ENCODE results near the gene DGKD.
"Not testable (repeated sequence)": the region's sequence is repeated elsewhere in the genome, so short reads cannot be mapped to it uniquely, and the experiment has no call there.

The DGKD gene

DNA sequence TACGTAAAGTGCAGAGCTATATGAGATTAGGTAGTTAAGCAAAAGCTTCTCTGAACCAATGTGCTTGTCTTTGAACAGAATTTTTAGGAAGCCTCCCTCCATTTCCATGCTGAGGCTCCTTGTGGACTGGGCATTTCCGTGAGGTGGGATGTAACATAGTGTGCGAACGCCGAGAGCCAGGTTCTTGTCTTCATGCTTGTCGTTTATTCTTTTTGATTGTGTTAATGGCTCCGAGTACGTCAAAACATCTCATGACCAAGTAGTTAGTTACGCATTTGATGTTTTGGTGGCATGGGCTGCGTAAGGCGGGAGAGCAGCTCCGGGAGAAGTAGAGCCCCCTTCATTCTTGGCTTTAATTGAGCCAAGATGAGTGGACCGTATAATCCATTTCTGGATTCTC lies 32.9 kb downstream of the DGKD start:
- no peak for DNase-seq

DNA sequence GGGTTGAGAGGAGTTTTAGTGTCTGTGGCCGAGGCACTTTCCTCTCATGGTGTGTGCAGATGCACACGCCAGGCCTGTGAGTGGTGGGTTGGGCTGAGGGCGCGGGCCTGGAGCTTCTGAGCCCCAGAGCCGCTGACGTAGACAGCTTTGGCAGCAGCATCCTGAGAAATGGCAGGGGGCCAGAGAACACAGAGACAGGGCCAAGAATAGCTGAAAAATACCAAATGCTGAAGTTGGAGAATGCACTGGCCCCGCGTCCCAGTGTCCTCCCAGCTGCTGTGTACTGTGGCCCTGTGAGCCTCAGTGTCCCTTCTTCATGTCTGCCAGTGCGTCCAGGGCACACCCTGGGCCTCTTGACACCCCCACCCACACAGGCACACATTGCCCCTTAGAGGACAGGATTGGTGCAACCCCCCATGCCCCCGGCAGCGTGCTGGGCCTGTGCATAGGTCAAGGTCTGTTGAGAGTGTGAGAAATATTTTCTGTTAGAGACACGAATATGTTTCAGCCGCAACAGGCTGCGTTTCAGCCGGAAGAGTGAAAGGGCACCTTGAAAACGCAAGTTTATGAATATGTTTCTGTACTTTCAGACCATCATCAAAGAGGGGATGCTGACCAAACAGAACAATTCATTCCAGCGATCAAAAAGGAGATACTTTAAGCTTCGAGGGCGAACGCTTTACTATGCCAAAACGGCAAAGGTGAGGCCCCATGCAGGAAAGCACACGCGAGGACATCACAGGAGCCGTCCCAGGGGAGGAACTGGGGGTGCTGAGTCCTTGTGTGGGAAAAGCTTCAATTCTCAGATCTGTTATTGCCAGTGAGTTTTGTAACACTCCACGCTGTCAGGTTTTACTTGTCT lies 33.6 kb downstream of the DGKD start:
- no peak for DNase-seq

DNA sequence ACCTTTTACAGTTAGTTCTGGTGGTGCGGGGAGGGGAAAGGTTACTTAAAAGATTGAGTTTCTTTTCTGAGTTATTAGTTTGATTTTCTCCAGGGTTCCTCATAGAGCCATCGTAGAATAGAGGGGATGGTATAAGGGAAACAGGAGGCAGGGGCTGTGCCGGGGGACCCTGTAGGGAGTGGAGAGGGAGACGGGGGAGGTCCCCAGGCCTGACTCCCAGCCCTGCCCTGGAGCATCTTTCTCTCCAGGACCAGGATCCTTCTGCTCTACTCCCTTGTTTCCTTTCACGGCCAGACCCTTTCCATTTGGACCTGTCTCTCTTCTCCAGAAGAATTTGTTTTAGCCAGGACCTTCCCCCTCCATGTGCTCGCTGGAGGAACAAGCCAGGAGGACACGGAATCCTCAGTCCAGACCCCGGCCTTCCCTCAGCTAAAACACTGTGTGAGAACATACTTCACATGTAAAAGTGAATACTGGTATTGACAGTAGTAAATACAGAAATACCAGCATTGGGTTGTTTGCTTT lies 35.4 kb downstream of the DGKD start:
- DNase-seq, result no peak

DNA sequence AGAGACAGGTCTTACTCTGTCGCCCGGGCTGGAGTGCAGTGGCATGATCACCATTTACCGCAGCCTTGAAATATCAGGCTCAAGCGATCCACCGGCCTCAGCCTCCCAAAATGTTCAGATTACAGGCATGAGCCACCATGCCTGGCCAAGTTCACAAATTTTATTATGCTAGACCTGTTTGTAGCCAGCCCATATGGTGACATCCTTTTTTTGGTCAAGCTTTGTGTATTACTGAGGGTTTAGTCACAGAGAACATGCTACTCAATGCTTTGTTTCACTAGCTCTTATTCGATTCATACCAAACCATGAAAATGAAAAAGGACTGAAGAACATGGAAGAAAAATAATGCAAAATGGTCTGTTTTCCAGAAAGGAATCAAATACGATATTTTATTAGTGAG lies 41.4 kb downstream of the DGKD start:
- DNase-seq, result no peak

DNA sequence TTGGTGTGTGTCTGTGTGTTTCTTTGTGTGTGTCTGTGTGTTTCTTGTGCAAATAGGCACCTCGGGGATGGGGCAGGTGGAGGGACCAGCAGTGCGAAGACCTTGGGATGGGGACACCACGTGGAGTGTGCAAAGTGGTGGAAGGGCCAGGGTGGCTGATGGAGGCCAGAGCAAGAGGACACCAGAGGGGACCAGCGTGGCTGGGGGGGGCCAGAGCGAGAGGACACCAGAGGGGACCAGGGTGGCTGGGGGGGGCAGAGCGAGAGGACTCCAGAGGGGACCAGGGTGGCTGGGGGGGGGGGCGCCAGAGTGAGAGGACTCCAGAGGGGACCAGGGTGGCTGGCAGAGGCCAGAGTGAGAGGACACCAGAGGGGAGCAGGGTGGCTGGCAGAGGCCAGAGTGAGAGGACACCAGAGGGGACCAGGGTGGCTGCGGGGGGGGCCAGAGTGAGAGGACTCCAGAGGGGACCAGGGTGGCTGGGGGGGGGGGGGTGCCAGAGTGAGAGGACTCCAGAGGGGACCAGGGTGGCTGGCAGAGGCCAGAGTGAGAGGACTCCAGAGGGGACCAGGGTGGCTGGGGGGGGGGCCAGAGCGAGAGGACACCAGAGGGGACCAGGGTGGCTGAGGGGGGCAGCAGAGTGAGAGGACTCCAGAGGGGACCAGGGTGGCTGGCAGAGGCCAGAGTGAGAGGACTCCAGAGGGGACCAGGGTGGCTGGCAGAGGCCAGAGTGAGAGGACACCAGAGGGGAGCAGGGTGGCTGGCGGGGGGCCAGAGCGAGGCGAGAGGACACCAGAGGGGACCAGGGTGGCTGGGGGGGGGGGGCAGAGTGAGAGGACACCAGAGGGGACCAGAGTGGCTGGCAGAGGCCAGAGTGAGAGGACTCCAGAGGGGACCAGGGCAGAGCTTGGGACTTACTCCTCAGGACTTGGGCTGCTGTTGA lies 42.7 kb downstream of the DGKD start:
- DNase-seq, result not testable (repeated sequence)

DNA sequence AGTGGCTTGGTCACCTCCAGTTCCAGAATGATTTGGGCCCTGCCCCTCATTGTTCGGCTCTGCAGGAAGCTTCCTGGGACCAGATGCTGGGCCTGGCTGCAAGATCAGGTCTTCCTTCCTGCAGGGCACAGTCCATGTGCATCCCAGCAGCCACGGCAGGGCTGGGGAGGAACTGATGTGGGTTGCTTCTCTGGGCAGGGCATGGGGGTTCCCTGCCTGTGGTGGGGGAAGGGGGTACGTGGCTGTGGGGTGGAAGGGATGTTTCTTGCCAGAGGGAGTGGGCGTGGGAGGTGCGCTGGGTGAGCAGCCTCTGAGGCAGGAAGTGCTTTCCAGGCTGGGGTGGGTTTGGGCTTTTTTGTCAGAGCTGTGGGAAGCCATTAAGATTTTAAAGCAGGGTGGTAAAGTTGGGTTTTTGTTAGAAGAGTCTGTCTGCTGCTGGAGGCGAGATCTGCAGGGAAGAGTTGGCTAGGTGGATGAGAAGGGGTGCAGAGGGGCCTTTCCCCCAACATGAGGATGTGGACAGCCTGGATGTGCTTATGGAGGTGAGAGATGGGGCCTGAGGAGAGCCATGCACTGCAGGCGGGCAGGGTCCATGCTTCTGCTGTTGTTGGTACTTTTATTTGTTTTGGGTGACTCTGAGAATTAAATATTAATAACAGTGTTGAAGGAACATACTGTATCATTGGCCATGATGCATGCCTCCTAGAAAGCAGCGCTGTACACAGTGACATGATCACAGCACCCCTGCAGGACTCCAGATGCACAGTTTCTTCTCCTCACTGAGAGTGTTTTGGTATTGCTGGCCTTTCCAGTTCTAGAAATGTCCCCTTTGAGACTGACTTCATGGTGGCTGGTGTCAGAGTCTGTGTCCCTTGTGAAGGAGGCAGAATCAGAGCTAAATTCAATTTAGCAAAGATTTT lies 45.3 kb downstream of the DGKD start:
- peak; percentile 25 to 72 (median 41) for DNase-seq

DNA sequence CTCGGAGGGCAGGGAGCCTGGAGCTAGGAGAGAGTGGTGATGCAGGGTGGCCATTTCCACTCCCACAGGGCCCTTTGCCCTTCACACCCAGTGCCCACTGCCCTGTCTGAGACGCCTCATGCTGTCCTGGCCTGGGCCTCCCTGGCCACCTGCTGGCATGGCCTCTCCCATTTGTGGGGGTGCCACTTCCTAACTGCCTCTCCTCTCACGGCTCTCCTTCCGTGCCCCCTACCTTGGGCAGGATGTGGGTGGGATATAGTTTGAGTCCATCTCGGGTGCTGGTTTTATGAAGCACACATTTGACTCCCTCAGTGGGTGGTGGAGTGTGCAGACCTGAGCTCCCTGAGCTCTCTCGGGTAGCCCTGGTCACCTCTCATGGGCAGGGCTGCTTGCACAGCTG lies 46.0 kb downstream of the DGKD start:
- DNase-seq, result no peak

DNA sequence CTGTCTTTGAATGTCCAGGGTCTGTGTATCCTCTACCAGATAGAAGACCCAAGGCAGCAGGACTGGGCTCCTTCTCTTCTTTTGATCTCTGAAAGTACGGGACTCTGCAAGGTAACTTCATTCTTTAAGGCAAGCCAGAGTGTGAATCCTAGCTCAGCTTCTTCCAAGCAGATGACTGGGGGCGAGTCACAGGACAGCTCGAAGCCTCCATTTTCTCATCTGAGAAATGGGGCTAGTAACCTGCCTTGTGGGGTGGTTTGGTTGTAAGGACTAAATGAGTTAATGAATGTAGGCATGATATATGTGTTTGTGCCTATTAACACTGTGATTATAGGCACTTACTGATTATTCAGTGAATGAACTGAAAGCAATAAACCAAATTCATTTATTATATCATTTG lies 46.7 kb downstream of the DGKD start:
- DNase-seq, result no peak

DNA sequence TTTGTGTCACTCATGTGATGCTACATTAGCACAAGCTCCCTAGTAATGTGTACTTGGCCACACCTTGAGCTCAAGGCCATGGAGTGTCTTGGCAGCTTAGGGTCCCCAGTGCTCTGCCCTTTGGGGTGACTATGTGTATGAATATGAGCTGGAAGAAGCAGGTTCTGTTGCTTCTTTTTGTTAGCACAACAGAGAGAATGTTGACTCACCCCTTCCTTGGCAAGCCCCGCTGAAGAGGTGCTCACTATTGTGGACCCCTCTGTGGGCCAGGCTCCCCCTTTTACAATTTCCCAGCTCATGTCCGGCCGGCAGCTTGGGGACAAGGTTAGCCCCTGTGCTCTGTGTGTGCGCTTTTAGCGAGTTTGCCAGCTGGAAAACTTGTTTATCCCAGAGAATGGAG lies 48.1 kb downstream of the DGKD start:
- no peak for DNase-seq

DNA sequence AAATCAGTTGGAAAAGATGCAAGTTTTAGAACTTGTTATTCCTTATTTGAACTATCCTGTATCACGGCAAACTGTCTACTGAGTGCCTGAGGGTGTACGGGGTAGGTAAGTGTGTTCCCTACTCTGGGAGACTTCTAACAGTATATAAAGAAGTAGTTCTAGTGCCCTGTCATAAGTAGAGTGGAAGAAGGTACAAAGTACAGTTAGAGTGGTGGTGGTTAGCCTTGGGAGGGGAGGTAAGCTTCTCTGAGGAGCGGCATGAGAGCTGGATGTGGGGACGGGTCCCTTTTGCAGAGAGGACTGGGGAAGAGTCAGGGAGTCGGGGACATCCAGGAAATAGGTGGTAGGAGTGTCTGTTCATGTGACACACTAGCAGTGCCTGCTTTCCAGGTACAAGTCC lies 48.5 kb downstream of the DGKD start:
- no peak for DNase-seq

DNA sequence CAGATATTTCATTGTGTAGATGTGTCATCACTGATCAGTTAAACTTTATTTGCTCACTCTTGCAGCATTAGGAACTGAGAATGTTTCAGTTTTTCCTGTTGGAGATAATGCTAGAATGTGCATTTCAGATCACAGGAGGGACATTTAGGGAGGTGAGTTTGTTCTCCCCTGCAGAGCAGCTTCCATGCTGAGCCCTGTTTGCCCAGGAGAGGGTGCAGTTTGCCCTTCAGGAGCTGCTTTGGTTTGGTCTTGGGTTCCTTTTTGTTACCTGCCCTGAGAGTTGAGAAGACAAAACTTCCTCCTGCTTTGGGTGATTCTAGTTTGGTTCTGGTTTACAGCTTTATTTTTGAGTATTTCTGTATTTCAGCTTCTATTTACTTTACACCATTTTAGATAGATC lies 49.9 kb downstream of the DGKD start:
- peak; percentile 23 to 41 (median 26) for DNase-seq

DNA sequence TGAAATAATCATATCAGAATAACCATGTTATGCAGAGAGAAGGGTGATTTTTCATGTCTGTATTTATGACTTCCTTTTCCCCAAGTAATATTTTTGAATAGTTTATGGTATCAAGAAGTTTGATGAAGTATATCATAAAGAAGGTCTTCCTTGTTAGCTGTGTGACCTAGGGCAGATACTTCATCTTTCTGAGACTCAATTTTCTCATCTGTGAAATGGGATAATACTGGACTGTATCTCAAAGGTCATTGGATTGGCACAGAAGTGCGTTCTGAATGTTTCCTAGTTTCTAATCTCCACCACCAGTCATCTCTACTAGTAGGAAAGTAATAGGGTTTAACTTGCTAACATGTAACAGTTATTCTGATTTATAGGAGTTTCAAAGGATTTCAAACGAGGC lies 52.6 kb downstream of the DGKD start:
- no peak for DNase-seq

DNA sequence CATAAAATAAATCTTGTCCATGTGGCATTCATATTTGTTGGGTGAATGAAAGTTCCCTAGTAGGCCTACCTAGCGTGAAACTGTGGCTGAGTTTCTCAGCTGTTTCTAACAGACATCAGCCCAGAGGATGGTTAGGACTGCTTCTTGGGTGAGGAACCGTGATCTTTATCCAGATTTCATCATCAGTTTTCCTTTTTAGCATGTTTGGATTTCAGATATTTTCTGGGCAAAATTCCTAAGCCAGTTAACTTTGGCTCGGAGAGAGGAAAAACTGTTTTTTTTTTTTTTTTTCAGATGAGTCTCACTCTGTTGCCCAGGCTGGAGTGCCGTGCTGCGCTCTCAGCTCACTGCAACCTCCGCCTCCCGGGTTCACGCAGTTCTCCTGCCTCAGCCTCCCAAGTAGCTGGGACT lies 53.5 kb downstream of the DGKD start:
- no peak for DNase-seq

DNA sequence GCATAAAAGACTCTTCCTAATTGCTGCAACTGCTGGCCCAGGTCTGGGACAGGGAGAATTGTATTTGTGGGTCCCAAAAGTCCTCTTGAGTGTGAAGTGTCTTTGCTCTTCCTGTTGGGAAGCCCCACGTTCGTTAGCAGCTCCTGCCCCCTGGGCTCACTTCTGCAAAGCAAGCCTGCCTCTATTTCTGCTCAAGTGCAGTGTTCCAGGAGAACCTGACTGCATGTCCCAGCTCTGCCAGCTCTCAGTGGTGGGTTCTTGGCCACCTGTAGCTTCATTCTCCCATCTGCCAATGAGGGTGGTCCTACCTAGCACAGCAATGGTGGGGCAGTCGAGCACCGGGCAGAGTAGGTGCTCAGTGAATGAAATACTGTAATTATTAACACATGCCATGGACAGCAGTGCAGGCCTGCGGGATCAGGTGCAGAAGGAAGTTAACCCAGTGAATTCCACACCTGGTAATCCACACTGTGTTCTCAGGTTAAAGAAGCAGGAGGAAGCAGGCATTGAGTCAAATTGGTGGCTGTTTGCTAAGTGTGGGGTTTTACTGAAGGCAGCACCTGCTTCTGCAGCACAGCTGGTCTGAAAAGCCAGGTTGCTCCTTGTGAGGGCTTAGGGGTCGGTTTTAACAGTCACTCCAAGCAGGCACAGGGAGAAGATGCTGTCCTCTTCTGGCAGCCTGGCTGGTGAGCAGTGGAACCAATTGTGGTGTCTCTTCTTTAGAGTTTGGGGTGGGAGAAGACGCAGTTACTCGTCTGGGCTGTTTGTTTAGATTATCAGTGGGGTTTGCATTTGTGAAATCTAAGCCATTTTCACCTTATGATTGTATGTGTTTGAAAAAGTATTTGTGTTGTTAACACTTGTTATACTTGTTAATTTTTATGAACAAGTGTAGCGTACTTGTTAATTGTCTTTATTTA lies 54.3 kb downstream of the DGKD start:
- DNase-seq, result peak in 2 of 3 donors; percentile 21 to 24

DNA sequence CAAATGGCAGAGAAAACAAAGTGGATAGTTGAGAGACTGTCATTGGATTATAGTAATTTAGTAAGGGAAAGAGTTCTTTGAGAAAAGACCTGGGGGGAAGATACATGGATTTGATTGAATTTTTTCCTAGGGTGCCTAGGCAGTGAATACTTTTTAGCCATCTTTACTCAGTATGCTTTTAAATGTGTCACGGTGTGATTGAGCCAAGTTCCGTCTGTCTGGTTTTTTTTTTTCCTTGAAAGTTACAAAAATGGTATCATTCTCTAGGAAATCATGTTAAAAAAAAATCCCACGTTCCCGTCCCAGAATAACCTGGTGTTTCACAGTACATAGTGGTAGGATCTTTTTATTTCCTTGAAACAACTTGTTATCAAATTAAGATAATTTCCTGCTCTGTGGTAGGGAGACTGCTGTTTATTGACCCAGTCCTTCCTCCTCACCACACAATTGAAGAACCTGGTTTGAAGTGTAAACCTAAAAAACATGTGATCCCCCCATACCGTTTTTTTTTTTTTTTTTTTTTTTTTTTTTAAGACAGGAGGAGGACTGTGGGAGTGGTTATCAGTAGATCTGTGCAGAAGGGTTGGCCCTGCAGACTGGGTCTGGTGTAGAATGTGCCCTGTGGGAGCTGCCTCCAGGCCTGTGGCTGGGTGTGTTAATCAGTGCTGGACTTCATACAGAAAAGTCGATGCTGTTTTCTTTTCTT lies 55.1 kb downstream of the DGKD start:
- DNase-seq, result no peak

DNA sequence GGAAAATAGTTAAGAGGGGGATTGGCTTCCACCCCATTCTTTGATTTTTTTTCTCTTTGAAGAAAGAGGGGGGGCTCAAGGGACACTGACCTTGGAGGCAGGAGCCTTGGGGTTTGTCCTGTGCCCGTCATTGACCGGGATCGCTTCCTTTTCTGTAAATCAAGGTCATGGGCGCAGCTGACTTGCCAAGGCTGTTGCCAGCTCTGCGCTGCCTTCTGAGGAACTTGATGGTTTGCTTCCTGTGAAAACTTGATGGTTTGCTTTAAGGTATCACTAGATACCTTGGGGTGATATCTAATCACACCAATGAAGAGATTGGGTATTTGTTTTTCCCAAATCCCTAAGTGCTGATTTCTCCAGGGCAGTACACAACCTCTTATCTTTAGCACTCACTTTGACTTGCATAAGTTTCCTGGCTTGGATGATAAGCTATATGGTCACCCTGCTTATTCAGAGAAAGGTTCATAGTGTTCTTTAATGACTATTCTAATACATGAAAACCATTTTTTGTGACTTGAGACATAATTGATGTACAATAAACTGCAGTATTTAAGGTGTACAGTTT lies 56.0 kb downstream of the DGKD start:
- no peak for DNase-seq

DNA sequence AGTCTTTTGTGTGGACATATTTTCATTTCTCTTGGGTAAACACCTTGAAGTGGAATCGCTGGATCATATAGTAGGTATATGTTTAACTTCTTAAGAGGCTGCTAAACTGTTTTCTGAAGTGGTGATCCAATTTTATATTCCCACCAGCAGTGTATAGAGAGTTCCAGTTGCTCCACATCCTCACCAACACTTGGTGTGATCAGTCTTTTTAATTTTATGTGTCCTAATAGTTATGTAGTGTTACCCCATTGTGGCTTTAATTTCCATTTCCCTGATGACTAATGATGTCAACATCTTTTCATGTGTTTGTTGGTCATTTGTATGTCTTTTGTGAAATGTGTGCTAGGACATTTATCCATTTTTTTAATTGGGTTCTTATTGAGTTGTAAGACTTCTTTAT lies 56.9 kb downstream of the DGKD start:
- DNase-seq, result peak in 2 of 3 donors; percentile 32 to 36

DNA sequence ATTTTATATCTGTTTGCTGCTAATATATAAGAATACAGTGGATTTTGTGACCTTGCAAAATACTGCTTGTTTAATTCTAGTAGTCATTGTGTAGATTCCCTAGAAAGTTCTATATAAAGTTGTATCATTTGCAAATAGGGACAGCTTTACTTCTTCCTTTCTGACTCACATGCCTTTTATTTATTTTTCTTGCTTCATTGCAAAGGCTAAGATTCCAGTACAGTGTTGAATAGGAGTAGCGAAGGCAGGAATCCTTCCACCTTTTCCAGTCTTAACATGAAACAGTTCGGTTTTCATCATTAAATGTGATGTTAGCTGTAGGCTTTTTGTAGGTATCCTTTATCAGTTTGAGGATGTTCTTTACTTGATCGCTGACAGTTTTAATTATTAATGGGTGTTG lies 58.1 kb downstream of the DGKD start:
- DNase-seq, result no peak

DNA sequence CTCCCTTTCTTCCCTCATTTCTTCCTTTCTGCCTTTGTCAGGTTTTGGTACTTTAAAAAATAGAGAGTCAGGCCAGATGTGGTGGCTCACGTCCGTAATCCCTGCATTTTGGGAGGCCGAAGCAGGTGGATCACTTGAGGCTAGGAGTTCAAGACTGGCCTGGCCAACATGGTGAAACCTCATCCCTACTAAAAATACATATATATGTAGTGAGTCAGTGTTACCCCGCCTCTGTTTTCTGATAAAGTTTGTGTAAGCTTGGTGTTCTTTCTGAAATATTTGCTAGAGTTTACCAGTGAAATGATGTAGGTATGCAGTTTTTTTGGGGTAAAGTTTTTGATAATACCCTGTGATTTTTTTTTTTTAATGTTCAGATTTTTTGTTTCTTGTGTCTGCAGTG lies 58.8 kb downstream of the DGKD start:
- DNase-seq, result no peak

DNA sequence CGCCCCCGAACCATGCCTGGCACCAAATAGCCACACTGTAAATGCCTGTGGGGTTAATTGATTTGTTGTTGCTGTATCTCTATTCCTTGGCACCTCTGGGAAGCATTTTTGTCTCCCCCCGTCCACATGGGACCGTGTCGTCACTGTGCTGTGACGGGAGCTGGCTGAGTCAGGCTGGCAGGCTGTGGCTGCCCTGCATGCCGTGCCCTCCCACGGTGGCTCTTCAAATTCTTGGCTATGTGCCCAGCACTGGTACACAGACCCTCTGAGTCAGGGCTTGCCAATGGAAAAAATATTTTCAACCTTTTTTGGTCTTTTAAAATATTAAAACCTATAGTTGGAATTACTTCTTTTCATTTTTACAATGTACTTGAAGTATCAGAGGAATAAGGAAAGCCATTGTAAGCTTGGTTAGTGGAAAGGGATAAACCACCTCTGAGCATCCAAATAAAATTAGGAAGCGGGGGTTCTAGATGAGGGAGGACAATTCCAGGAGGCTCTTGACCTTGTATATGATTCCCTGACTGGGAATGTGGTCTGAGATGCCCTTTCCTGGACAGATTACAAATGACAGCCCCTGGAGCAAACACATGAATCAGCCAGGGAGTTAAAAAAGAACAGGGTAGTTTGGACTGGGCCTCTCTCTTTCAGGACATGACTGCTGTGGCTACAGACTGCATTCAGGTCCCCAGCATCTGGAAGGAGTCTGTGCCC lies 59.4 kb downstream of the DGKD start:
- DNase-seq, result peak; percentile 81 to 86 (median 85)
